Measurements from ENCODE around the gene TRAF3.
A peak's percentile ranks its signal among the peaks of the same experiment; 100 is the strongest.

The TRAF3 gene

DNA sequence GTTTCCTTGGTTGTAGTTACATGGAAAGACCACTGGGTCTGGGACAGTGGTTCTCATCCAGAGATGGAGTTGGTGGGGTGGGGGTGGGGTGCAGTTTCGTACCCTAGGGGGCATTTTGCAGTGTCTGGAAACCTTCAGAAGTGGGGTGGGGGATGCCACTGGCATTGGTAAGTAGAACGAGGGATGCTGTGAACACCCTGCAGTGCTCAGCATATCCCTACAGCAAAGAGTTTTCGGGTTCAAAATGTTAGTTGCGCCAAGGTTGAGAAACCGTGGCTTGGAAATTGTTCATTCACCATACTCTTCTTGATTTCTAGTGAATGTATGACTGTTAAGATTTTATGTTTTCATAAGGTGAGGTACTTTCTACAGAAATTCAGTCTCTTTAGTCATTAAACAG, 28.7 kb downstream of the TRAF3 start:
- in situ Hi-C loops (cut with HindIII; ENCODE audit: low pct_unique_long_range_greater_than_20kb, low sequenced_read_pairs): no loop called here
- TF ChIP-seq JUND (IDR thresholded peaks at IDR 0.05; ENCODE audit: low read depth): no peak
- no peak for DNase-seq (ENCODE audit: low read depth in 1 of 2, low spot score in 1 of 2)

DNA sequence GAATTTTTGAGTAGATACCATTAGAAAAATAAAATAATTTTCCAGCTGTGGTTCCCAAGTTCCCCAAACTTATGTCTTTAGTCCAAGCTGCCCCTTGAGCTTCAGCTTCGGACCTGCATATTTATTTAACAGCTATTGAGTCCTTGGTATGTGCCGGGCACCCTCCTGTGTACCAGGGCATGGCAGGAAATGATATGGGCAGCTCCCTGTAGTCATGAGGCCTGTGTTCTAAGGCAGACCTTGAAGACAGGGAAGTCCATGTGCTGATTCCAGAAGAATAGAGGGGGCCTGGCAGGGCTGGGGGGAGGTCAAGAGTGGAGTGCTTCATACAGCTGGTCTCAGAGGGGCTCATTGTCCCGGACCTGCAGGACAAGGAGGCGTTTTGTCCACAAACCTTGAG, 29.2 kb downstream of the TRAF3 start:
- in situ Hi-C loops (cut with HindIII; ENCODE audit: low pct_unique_long_range_greater_than_20kb, low sequenced_read_pairs): no loop called here
- TF ChIP-seq JUND (IDR thresholded peaks at IDR 0.05; ENCODE audit: low read depth): no peak
- DNase-seq (ENCODE audit: low read depth in 1 of 2, low spot score in 1 of 2): no peak

DNA sequence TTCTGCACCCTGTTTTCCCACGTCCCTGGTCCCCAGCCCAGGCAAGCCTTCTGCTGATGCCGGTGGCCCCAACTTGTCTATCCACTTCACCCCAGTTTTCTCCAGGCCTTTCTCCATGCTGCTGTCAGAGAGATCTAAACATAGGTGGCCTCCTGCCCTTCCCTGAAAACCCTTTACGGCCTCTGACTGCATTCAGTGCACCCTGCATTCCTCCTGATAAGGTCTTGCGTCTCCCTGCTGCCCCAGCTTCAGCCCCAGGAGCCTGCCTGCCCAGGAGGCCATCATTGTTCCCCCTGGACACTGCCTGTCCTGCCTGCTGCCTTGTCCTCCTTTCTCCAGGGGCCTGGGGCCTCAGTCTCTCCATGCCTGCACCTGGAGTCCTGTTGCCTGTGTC, 29.8 kb downstream of the TRAF3 start:
- TF ChIP-seq JUND (IDR thresholded peaks at IDR 0.05; ENCODE audit: low read depth): no peak

DNA sequence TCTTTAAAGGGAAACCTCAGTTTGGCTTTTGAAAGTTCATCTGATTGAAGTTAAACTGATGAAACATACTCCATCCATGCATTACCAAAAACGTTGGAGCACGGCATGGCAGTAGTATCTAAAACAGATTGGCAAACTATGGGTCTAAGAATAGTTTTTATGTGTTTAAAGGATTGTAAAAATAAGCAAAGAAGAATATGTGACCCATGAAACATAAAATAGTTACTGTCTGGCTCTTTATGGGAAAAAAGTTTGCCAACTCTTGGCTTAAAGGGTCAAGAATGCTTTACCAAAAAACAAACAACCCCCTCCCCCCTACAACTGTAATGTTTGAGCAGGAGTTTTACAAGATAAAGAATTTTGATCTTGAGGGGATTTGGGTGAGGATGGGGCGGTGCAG, 32.6 kb downstream of the TRAF3 start:
- no peak for DNase-seq (ENCODE audit: low read depth in 1 of 2, low spot score in 1 of 2)
- in situ Hi-C loops (cut with HindIII; ENCODE audit: low pct_unique_long_range_greater_than_20kb, low sequenced_read_pairs): no loop called here
- no peak for TF ChIP-seq JUND (IDR thresholded peaks at IDR 0.05; ENCODE audit: low read depth)

More for the DNA sequence above, 29.8 kb downstream of the TRAF3 start:
- in situ Hi-C loops (cut with HindIII; ENCODE audit: low pct_unique_long_range_greater_than_20kb, low sequenced_read_pairs): no loop called here
- no peak for DNase-seq (ENCODE audit: low read depth in 1 of 2, low spot score in 1 of 2)

DNA sequence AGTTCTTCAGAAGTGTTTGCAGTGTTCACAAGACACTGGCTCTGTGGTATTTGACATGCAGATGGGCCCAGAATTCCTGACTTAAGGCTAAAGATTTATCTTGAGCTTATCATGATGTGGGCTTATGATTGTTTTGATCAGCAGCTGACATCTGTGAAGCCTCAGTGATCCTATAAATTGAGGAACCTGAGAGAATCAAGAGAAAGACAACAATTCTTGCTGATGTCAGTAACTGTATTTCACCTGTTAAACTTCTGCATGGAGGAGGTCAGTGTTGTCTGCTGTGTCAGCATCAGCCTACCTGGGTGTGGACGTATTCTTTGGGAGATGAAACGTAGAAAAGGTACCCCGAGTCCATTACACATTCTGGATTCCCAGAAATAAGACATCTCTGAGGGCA, 33.3 kb downstream of the TRAF3 start:
- in situ Hi-C loops (cut with HindIII; ENCODE audit: low pct_unique_long_range_greater_than_20kb, low sequenced_read_pairs): no loop called here
- no peak for TF ChIP-seq JUND (IDR thresholded peaks at IDR 0.05; ENCODE audit: low read depth)

DNA sequence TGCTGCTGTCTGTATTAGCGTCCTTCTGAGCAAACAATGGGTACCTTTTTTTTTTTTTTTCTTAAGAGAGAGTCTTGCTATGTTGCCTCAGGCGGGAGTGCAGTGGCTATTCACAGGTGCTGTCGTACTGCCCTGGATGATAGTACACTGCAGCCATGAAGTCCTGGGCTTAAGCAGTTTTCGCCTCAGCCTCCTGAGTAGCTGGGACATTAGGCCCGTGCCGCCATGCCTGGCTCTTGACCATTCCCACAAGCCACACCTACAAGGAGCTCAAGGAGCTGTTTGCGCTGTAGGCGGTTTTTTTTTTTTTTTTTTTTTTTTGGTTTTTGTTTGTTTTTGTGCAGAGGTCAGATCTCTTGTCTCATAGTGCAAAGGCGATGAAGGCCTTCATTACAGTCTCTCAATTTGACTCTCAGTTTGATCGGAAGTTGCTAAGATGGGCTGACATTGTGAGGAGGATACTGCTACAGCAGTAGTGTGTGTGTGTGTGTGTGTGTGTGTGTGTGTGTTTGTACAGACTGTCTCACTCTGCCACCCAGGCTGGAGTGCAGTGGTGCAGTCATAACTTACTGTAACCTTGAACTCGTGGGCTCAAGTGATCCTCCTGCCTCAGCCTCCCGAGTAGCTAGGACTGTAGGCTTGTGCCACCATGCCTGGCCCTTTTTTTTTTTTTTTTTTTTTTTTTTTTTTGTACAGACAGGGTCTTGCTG, 34.2 kb downstream of the TRAF3 start:
- TF ChIP-seq JUND (IDR thresholded peaks at IDR 0.05; ENCODE audit: low read depth): no peak
- in situ Hi-C loops (cut with HindIII; ENCODE audit: low pct_unique_long_range_greater_than_20kb, low sequenced_read_pairs): no loop called here
- DNase-seq (ENCODE audit: low read depth in 1 of 2, low spot score in 1 of 2): no peak

More for the DNA sequence above, 33.3 kb downstream of the TRAF3 start:
- DNase-seq (ENCODE audit: low read depth in 1 of 2, low spot score in 1 of 2): no peak

DNA sequence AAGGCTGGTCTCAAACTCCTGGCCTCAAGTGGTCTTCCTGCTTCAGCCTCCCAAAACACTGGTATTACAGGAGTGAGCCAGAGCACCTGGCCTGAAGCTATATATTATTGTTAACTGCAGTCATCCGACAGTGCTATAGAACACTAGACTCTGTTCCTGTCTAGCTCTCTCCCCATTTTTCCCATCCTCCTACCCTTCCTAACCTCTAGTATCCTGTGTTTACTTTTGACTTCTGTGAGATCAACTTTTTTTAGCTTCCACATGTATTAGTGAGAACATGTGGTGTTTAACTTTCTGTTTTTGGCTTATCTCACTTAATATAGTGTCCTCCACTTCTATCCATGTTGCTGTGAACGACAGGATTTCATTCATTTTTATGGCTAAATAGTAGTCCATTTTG, 34.7 kb downstream of the TRAF3 start:
- in situ Hi-C loops (cut with HindIII; ENCODE audit: low pct_unique_long_range_greater_than_20kb, low sequenced_read_pairs): no loop called here
- DNase-seq (ENCODE audit: low read depth in 1 of 2, low spot score in 1 of 2): no peak
- no peak for TF ChIP-seq JUND (IDR thresholded peaks at IDR 0.05; ENCODE audit: low read depth)

DNA sequence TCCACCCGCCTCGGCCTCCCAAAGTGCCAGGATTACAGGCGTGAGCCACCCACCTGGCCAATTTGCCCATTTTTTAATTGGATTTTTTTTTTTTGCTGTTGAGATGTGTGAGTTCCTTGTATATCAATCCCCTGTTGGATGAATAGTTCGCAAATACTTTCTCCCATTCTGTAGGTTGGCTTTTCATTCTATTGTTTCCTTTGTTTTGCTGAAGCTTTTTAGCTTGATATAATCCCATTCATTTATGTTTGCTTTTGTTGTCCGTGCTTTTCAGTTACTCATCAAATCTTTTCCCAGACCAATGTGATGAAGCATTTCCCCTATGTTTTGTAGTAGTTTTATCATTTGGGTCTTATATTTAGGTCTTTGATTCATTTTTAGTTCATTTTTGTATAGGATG, 36.4 kb downstream of the TRAF3 start:
- no peak for TF ChIP-seq JUND (IDR thresholded peaks at IDR 0.05; ENCODE audit: low read depth)
- no peak for DNase-seq (ENCODE audit: low read depth in 1 of 2, low spot score in 1 of 2)
- in situ Hi-C loops (cut with HindIII; ENCODE audit: low pct_unique_long_range_greater_than_20kb, low sequenced_read_pairs): no loop called here

DNA sequence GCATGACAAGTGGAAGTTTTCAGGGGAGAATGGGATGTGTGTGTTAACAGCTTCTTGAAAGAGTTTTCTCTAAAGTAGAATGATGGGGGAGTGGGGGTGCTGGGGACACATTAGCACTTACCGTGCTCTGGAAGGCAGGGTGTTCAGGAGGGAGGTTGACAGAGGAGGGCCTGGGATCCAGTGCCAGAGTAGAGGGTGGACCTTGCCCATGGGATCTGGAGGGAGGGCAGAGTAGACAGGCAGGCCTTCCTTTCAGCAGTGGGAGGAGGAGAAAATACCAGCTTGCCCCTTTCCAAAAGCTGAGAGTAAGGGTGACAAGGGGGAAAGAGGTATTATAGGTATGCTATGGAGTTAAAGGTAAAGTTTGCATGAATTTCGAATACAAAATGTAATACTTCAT, 40.1 kb downstream of the TRAF3 start:
- no peak for TF ChIP-seq JUND (IDR thresholded peaks at IDR 0.05; ENCODE audit: low read depth)
- no peak for DNase-seq (ENCODE audit: low read depth in 1 of 2, low spot score in 1 of 2)
- in situ Hi-C loops (cut with HindIII; ENCODE audit: low pct_unique_long_range_greater_than_20kb, low sequenced_read_pairs): no loop called here

DNA sequence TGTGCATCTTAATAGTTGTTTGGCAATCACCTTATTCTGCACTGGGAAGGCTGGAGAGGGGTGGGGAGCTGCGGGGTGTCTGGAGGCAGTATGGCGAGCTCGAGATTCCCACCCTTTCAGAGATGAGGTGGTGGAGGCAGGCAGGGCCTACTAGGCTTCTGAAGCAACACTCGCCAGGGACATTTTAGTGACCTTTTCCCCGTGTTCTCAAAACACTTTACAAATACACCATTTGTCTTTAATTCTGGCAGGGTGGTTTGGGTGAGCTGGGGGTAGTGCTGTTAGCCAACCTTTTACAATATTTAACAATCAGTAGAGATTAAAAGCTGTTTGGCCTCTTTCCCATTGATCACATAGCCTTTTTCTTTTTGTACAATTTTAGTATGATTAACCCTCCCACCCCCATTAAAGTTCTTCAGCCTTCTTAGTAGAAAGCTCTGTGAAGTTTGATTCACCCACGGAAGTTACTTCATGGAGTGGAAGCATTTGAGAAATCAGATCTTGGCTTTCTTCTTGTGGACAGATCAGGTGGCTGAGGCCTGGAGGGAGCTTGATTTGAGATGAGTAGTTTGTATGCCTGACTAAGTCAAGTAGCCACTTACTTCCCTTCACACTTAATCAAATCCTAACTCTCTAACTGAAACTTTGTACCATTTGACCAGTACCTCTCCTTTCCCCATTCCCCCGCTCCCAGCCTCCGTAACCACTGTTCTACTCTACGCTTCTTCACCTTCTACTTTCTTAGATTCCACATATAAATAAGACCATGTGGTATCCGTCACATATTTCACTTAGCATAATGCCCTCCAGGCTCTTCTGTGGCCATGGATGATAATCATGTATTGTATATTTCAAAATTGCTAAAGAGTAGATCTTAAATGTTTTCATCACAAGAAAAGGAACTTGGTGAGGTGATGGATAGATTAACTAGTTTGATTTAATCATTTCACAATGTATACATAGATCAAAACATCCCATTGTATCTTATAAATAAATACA, 41.0 kb downstream of the TRAF3 start:
- no peak for DNase-seq (ENCODE audit: low read depth in 1 of 2, low spot score in 1 of 2)
- TF ChIP-seq JUND (IDR thresholded peaks at IDR 0.05; ENCODE audit: low read depth): no peak
- in situ Hi-C loops (cut with HindIII; ENCODE audit: low pct_unique_long_range_greater_than_20kb, low sequenced_read_pairs): no loop called here

DNA sequence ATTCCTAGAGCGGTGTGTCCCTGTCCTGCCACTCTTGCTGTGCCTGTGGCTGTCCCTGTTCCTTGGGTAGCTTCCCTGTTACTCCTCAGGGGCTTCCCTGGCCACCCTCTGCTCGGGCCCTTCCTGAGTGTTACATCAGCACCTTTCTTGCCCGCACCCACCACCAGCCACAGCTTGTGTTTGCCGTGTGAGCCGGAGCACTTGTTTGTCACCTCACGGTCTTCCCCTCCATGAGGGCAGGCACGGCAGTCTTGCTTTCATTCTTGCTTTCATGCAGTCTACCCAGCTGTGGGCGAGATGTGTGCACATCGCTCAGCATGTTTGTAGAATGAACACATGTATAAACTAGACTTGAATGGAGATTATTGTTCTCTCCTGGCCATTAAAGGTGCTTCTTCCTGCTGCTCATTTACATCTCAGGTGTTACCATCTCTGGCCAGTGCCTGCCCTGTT, 42.0 kb downstream of the TRAF3 start:
- TF ChIP-seq JUND (IDR thresholded peaks at IDR 0.05; ENCODE audit: low read depth): no peak
- DNase-seq (ENCODE audit: low read depth in 1 of 2, low spot score in 1 of 2): peak in 1 of 2 experiments; percentile 21
- in situ Hi-C loops (cut with HindIII; ENCODE audit: low pct_unique_long_range_greater_than_20kb, low sequenced_read_pairs): no loop called here

DNA sequence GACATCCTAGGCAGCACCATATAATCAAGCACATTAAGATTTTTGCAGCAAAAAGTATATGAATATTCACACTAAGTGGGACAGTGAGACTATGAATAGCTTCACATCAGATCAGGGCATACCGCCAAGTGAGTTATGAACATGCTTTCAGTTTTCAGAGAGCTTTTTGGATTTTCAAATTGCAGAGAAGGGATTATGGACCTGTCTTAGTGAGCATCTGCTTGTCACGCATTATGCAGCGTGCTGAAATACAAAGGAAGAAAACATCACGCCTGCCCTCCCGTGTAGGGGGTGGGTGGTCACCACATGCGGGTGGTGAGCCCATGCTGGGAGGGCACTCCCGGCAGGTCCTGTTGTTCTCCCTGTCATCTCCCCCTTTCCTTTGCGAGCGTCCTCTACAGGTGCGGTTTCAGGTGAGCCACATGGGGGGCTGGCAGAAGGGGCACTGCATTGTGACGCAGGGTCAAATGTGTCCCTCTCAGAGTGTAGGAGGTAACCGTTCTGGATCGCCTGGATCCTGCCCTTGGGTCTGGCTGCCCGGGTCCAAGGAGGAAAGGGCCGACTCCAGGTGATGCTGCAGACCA, 42.6 kb downstream of the TRAF3 start:
- DNase-seq (ENCODE audit: low read depth in 1 of 2, low spot score in 1 of 2): no peak
- no peak for TF ChIP-seq JUND (IDR thresholded peaks at IDR 0.05; ENCODE audit: low read depth)
- in situ Hi-C loops (cut with HindIII; ENCODE audit: low pct_unique_long_range_greater_than_20kb, low sequenced_read_pairs): no loop called here

DNA sequence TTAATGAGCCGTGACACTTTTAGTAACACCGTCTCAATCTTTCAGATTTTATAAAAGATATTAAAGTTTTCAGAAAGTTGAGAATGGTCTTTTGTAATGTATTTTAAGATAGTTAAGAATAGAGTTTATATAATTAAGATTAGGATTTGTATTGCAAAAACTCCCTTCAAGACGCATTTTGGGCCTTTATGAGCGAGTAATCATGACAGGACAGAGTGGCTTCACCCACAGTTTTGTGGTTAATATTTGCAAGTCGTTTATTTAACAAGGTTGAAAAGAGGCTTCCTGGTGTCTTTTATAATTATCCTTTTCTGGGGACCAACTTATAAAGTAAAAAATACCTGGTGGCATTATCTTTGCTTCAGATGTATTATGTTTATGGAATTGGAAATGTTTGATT, 44.0 kb downstream of the TRAF3 start:
- TF ChIP-seq JUND (IDR thresholded peaks at IDR 0.05; ENCODE audit: low read depth): no peak
- DNase-seq (ENCODE audit: low read depth in 1 of 2, low spot score in 1 of 2): no peak
- in situ Hi-C loops (cut with HindIII; ENCODE audit: low pct_unique_long_range_greater_than_20kb, low sequenced_read_pairs): no loop called here
